ENCODE measurements around the gene GRIN2A.

- TF ChIP-seq OSR1 (CRISPR knock-in tag; IDR thresholded peaks at IDR 0.05): no peak
- TF ChIP-seq SNAI2 (CRISPR knock-in tag; IDR thresholded peaks at IDR 0.05): no peak
- TF ChIP-seq, protein P1, sequence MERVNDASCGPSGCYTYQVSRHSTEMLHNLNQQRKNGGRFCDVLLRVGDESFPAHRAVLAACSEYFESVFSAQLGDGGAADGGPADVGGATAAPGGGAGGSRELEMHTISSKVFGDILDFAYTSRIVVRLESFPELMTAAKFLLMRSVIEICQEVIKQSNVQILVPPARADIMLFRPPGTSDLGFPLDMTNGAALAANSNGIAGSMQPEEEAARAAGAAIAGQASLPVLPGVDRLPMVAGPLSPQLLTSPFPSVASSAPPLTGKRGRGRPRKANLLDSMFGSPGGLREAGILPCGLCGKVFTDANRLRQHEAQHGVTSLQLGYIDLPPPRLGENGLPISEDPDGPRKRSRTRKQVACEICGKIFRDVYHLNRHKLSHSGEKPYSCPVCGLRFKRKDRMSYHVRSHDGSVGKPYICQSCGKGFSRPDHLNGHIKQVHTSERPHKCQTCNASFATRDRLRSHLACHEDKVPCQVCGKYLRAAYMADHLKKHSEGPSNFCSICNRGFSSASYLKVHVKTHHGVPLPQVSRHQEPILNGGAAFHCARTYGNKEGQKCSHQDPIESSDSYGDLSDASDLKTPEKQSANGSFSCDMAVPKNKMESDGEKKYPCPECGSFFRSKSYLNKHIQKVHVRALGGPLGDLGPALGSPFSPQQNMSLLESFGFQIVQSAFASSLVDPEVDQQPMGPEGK (CRISPR knock-in tag; IDR thresholded peaks at IDR 0.05; ENCODE audit: borderline replicate concordance): no peak
Measured at GRCh38 chr16:9708972-9709620, 473.1 kb downstream of the GRIN2A start.

All from SK-N-SH treated with all-trans-retinoic acid at 6 μM for 48 hours (cell line).